Astrocyte (in vitro differentiated cells and primary cell): ENCODE results near the gene NME7.

Experiments
- EZH2 ChIP-seq: IDR thresholded peaks from 2 replicates; pipeline ENCODE4 v1.6.1; 2012; ENCODE audit warnings: mild to moderate bottlenecking, low read length, inconsistent platforms; ENCODE audit not compliant: insufficient read depth
- TF ChIP-seq, protein P1 (sequence below): IDR thresholded peaks from 2 replicates; pipeline ENCODE4 v1.5.1; 2011; ENCODE audit warnings: low read depth, mild to moderate bottlenecking, inconsistent platforms, low read length, moderate library complexity; ENCODE audit not compliant: insufficient read depth

DNA sequence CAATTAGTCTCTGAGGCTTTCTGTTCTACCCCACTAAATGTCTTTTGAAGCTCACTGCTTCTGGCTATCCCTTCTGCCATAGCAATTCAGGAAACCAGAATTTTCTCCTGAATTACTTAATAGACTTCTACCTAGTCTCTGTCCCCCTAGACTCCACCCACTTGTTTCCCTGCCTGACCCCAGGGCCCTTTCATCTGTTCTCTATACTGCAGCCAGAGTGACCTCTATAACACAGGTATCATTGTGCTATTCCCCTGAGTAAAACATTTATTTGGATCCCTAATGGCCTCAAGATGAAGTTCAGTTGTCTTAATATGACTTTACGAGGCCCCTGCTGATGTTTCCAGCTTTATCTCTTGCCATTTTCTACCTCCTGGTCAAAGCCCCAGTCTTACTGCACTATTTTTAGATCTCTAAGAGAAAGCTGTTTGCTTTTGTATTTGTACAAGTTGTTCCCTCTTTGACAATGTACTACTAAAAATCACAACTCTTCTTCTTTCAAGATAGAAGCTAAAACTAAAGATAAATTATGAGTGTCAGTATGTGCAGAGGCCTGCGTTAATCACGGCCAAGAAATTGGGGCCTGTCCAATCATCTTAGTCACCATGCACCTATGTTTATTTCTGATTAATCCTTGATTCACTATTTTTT is 206.6 kb downstream of the NME7 start:
- TF ChIP-seq, protein P1, sequence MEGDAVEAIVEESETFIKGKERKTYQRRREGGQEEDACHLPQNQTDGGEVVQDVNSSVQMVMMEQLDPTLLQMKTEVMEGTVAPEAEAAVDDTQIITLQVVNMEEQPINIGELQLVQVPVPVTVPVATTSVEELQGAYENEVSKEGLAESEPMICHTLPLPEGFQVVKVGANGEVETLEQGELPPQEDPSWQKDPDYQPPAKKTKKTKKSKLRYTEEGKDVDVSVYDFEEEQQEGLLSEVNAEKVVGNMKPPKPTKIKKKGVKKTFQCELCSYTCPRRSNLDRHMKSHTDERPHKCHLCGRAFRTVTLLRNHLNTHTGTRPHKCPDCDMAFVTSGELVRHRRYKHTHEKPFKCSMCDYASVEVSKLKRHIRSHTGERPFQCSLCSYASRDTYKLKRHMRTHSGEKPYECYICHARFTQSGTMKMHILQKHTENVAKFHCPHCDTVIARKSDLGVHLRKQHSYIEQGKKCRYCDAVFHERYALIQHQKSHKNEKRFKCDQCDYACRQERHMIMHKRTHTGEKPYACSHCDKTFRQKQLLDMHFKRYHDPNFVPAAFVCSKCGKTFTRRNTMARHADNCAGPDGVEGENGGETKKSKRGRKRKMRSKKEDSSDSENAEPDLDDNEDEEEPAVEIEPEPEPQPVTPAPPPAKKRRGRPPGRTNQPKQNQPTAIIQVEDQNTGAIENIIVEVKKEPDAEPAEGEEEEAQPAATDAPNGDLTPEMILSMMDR: no peak
- TF ChIP-seq EZH2: no peak
